ENCODE measurements around the gene XXYLT1. TPM values are rescaled to one million over a fixed set of nuclear protein-coding genes. Genes with fewer than 3 reads are reported as not detected.
"Not testable (repeated sequence)": the region's sequence is repeated elsewhere in the genome, so short reads cannot be mapped to it uniquely, and the experiment has no call there.

XXYLT1 gene
- total RNA-seq, 4 donors from 2014 or later = 9.8 to 14.6 (median 13.9) TPM

DNA sequence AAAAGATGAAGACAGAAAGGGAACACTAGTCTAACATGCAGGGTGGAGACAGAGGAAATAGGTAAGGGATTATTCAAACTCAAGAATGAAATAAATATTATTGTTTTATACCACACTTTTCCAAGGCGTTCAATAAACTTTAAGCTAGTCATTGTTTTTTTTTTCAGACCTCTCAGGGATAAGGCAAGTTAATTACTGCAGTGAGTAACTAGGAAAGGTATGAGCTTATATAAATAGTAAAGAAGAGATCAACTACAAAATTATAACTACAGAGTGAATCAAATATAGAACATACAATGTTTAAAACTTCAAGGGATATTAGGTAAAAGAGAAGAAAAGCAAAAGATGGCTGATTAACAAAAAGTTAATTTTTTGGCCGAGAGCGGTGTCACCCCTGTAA, 31.5 kb upstream of the XXYLT1 start:
- DNase-seq = no peak
- Histone ChIP-seq H3K9me3 (no peaks in the 10 kb centered on the region), H3K4me1 (no peaks in the 10 kb centered on the region), H3K27me3 (no peaks in the 10 kb centered on the region), H3K36me3 (peaks cover 4 to 7% of the 10 kb centered on the region in 2 donors), H3K27ac (no peak overlapping the region), H3K4me3 (replicated peaks in 1 of 3) (no peak overlapping the region)
- intact Hi-C loops (cut with DNase I) = no loop called here
- WGBS, 2 donors = 93 to 94% methylated on average over 3 of the region's 3 CpGs
- TF ChIP-seq POLR2A (IDR thresholded peaks at IDR 0.05) = no peak
- TF ChIP-seq, protein P1, sequence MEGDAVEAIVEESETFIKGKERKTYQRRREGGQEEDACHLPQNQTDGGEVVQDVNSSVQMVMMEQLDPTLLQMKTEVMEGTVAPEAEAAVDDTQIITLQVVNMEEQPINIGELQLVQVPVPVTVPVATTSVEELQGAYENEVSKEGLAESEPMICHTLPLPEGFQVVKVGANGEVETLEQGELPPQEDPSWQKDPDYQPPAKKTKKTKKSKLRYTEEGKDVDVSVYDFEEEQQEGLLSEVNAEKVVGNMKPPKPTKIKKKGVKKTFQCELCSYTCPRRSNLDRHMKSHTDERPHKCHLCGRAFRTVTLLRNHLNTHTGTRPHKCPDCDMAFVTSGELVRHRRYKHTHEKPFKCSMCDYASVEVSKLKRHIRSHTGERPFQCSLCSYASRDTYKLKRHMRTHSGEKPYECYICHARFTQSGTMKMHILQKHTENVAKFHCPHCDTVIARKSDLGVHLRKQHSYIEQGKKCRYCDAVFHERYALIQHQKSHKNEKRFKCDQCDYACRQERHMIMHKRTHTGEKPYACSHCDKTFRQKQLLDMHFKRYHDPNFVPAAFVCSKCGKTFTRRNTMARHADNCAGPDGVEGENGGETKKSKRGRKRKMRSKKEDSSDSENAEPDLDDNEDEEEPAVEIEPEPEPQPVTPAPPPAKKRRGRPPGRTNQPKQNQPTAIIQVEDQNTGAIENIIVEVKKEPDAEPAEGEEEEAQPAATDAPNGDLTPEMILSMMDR (IDR thresholded peaks at IDR 0.05) = no peak

DNA sequence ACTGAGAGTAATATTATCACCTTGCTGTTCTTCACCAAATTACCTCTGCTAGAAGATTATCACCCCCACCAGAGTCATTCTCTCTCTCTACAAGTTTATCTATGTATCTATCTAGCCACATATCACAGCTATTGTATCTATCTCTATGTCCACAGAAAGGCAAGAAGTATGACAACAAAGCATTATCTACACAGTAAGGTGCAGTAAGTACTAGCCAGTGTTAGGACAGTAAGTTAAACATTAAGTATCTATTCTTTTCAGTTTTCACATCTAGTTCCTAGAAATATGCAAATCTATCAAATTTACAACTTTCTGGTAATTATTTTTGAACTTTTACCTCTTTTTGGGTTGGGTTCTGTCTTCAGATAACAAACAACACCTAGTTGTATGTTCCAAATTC, 26.5 kb upstream of the XXYLT1 start:
- no peak overlapping the region for H3K4me3 ChIP-seq (replicated peaks in 1 of 3)
- no peaks in the 10 kb centered on the region for H3K4me1 ChIP-seq
- H3K36me3 ChIP-seq = peaks cover 4 to 9% of the 10 kb centered on the region in 2 donors
- no peaks in the 10 kb centered on the region for H3K9me3 ChIP-seq
- no peak for DNase-seq
- no peak for TF ChIP-seq POLR2A (IDR thresholded peaks at IDR 0.05)
- TF ChIP-seq, protein P1 (IDR thresholded peaks at IDR 0.05) = no peak
- H3K27me3 ChIP-seq = no peaks in the 10 kb centered on the region
- intact Hi-C loops (cut with DNase I) = no loop called here
- H3K27ac ChIP-seq = no peak overlapping the region

DNA sequence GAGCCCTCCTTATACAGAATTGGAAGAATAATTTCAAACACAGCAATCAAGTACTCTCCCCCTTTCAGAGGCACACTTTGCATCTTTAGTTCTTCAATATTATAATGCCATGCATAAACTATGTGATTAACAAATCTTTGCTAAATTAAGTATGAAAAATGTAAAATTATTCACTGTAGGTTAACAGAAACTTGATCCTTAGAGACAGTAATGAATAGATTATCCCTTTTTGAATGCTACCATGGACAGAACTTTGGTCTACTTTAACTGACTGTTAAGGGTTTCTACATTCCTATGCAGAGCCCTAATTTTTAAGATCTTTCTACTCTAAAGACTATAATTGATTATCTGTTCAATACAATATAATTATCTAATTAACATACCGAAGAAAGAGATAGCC, 25.7 kb upstream of the XXYLT1 start:
- Histone ChIP-seq H3K4me1 (no peaks in the 10 kb centered on the region), H3K4me3 (replicated peaks in 1 of 3) (no peak overlapping the region), H3K9me3 (no peaks in the 10 kb centered on the region), H3K27me3 (no peaks in the 10 kb centered on the region), H3K27ac (no peak overlapping the region), H3K36me3 (peaks cover 4 to 12% of the 10 kb centered on the region in 2 donors)
- TF ChIP-seq, protein P1 (IDR thresholded peaks at IDR 0.05) = no peak
- no peak for TF ChIP-seq POLR2A (IDR thresholded peaks at IDR 0.05)
- intact Hi-C loops (cut with DNase I) = no loop called here
- 96 to 97% methylated on average over 1 of the region's 1 CpG for WGBS, 2 donors
- no peak for DNase-seq

DNA sequence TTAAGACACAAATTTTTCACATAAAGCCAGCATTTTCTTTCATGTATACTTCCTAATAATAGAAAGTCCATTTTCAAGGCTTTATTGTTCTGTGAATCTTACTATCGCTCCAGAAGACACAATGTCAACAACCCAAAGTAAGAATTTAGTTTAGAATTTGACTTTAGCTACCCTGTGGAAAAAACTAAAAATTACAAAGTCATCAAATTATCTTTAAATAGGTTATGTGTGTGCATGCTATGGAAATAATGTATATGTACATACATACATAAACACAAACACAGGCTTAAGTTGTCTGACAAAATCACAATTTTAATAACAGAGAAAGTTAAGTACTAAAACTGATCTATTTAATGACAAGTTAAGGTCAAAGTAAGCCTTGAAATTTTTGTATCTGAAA, 20.2 kb upstream of the XXYLT1 start:
- intact Hi-C loops (cut with DNase I) = no loop called here
- Histone ChIP-seq H3K27ac (no peak overlapping the region), H3K9me3 (no peaks in the 10 kb centered on the region), H3K4me1 (no peaks in the 10 kb centered on the region), H3K27me3 (no peaks in the 10 kb centered on the region), H3K36me3 (peaks cover 17 to 28% of the 10 kb centered on the region in 2 donors), H3K4me3 (replicated peaks in 1 of 3) (no peak overlapping the region)
- no peak for DNase-seq
- WGBS, 2 donors = 94 to 95% methylated on average over 1 of the region's 1 CpG
- TF ChIP-seq POLR2A (IDR thresholded peaks at IDR 0.05) = no peak
- TF ChIP-seq, protein P1 (IDR thresholded peaks at IDR 0.05) = no peak

- DNase-seq; H3K9me3 ChIP-seq; H3K4me3 ChIP-seq (replicated peaks in 1 of 3); H3K4me1 ChIP-seq; intact Hi-C loops (cut with DNase I); H3K27me3 ChIP-seq; H3K27ac ChIP-seq: not testable (repeated sequence)
- H3K36me3 ChIP-seq = peaks cover 17 to 28% of the 10 kb centered on the region in 2 donors
- 97% methylated on average over 5 of the region's 5 CpGs for WGBS, 2 donors
Measured at GRCh38 chr3:195290643-195291042, 19.7 kb upstream of the XXYLT1 start.
